GM10266 (cell line): Measurements from ENCODE around the gene NGDN.

Source experiments
- DNase-seq: peaks from one replicate; pipeline ENCODE4 v3.0.0; 2012; ENCODE audit errors: extremely low spot score
- CTCF ChIP-seq: IDR thresholded peaks from 2 replicates; pipeline ENCODE4 v1.5.1; 2012; ENCODE audit warnings: mild to moderate bottlenecking, low read depth; ENCODE audit not compliant: control insufficient read depth, insufficient read depth; ENCODE audit errors: missing control alignments

The NGDN gene

GRCh38 chr14:23481362-23481970 lies 12.0 kb downstream of the NGDN start:
- TF ChIP-seq CTCF: no peak
- DNase-seq: no peak

- TF ChIP-seq CTCF: no peak
- DNase-seq: no peak
Observed at GRCh38 chr14:23481979-23482822, 12.7 kb downstream of the NGDN start.

- no peak for TF ChIP-seq CTCF
- no peak for DNase-seq
Observed at GRCh38 chr14:23482823-23483148, 13.3 kb downstream of the NGDN start.

GRCh38 chr14:23483236-23483854 lies 13.8 kb downstream of the NGDN start:
- peak; percentile 25 for TF ChIP-seq CTCF
- peak; percentile 31 for DNase-seq

GRCh38 chr14:23485326-23485725 lies 15.8 kb downstream of the NGDN start:
- TF ChIP-seq CTCF: no peak
- no peak for DNase-seq

- TF ChIP-seq CTCF: no peak
- DNase-seq: no peak
Observed at GRCh38 chr14:23486036-23486435, 16.5 kb downstream of the NGDN start.

GRCh38 chr14:23487216-23487615 lies 17.7 kb downstream of the NGDN start:
- TF ChIP-seq CTCF: no peak
- DNase-seq: no peak
